Liver (tissue), 9 donors: Measurements from ENCODE around the gene SH3PXD2A. TPM values are rescaled to one million over a fixed set of nuclear protein-coding genes. Genes with fewer than 3 reads are reported as not detected.
A peak's percentile ranks its signal among the peaks of the same experiment; 100 is the strongest.

ENCODE experiments used
- DNase-seq: peaks from one replicate; pipeline ENCODE4 v3.0.0-alpha.2; 2017; ENCODE audit warnings: low spot score
- H3K27ac ChIP-seq, 2 donors: one replicate each; pipeline ENCODE4 v1.7.0; 2013; ENCODE audit warnings: inconsistent platforms in 2 of 2, low read length in 2 of 2, control low read depth in 1 of 2, low read depth in 1 of 2, mild to moderate bottlenecking in 1 of 2
- H3K27me3 ChIP-seq, 4 donors: one replicate each; pipeline versions ENCODE4 v1.6.1 to v1.7.0; 2013; ENCODE audit warnings: low read length in 3 of 4, inconsistent platforms in 1 of 4, mild to moderate bottlenecking in 1 of 4, moderate library complexity in 1 of 4; ENCODE audit not compliant: control insufficient read depth in 4 of 4, insufficient read depth in 4 of 4
- H3K36me3 ChIP-seq, 4 donors: one replicate each; pipeline versions ENCODE4 v1.6.1 to v1.7.0; 2013; ENCODE audit warnings: low read length in 3 of 4, mild to moderate bottlenecking in 3 of 4, low read depth in 1 of 4, moderate library complexity in 1 of 4; ENCODE audit not compliant: control insufficient read depth in 4 of 4, insufficient read depth in 3 of 4
- H3K4me1 ChIP-seq, 4 donors: one replicate each; pipeline versions ENCODE4 v1.6.1 to v1.7.0; 2013; ENCODE audit warnings: low read length in 3 of 4, mild to moderate bottlenecking in 3 of 4, moderate library complexity in 1 of 4; ENCODE audit not compliant: control insufficient read depth in 4 of 4, insufficient read depth in 4 of 4
- H3K4me3 ChIP-seq, 3 donors: one replicate each; pipeline versions ENCODE4 v1.6.1 to v1.7.0; 2013; ENCODE audit warnings: low read length in 3 of 3, control low read depth in 1 of 3, low read depth in 1 of 3, mild to moderate bottlenecking in 1 of 3
- H3K9ac ChIP-seq, 2 donors: one replicate each; pipeline ENCODE4 v1.7.0; 2013; ENCODE audit warnings: low read length in 2 of 2, mild to moderate bottlenecking in 2 of 2, moderate library complexity in 2 of 2, control low read depth in 1 of 2, low read depth in 1 of 2
- H3K9me3 ChIP-seq, 4 donors: one replicate each; pipeline versions ENCODE4 v1.6.1 to v1.7.0; 2013; ENCODE audit warnings: low read length in 3 of 4; ENCODE audit not compliant: control insufficient read depth in 4 of 4
- EGR1 ChIP-seq, 2 donors: IDR thresholded peaks; 2 replicates each; pipeline ENCODE4 v1.6.1; 2016 to 2018; ENCODE audit warnings: antibody characterized with exemption in 2 of 2, low read depth in 2 of 2
- FOXA2 ChIP-seq: IDR thresholded peaks from 2 replicates; pipeline ENCODE4 v1.6.1; 2016; ENCODE audit warnings: antibody characterized with exemption
- GABPA ChIP-seq, 2 donors: IDR thresholded peaks in 1 of 2; conservative IDR thresholded peaks in 1 of 2; 2 replicates each; pipeline ENCODE4 v1.6.1; 2016; ENCODE audit warnings: antibody characterized with exemption in 2 of 2, mild to moderate bottlenecking in 1 of 2, moderate library complexity in 1 of 2
- HNF4A ChIP-seq, 2 donors: conservative IDR thresholded peaks; 2 replicates each; pipeline ENCODE4 v1.6.1; 2016; ENCODE audit warnings: antibody characterized with exemption in 2 of 2, mild to moderate bottlenecking in 2 of 2
- HNF4G ChIP-seq: IDR thresholded peaks from 2 replicates; pipeline ENCODE4 v1.6.1; 2016; ENCODE audit warnings: antibody characterized with exemption
- JUND ChIP-seq, 2 donors: IDR thresholded peaks; 2 replicates each; pipeline ENCODE4 v1.6.1; 2016; ENCODE audit warnings: antibody characterized with exemption in 2 of 2
- RAD21 ChIP-seq, 2 donors: IDR thresholded peaks; 2 replicates each; pipeline ENCODE4 v1.6.1; 2016; ENCODE audit warnings: antibody characterized with exemption in 2 of 2, mild to moderate bottlenecking in 2 of 2
- RXRA ChIP-seq, 2 donors: IDR thresholded peaks; 2 replicates each; pipeline ENCODE4 v1.6.1; 2017 to 2018; ENCODE audit warnings: antibody characterized with exemption in 2 of 2, mild to moderate bottlenecking in 1 of 2
- SP1 ChIP-seq: IDR thresholded peaks from 2 replicates; pipeline ENCODE4 v1.6.1; 2018; ENCODE audit warnings: antibody characterized with exemption, mild to moderate bottlenecking
- TAF1 ChIP-seq: conservative IDR thresholded peaks from 2 replicates; pipeline ENCODE4 v1.6.1; 2016; ENCODE audit warnings: antibody characterized with exemption, mild to moderate bottlenecking
- YY1 ChIP-seq: IDR thresholded peaks from 2 replicates; pipeline ENCODE4 v1.6.1; 2016; ENCODE audit warnings: antibody characterized with exemption, mild to moderate bottlenecking
- WGBS: extraction: QIAGEN DNeasy Blood & Tissue Kit; methylation state at CpG from one replicate; pipeline ENCODE4 v1.1.7; 2013; 5-methylcytosine and 5-hydroxymethylcytosine counted together
- polyA plus RNA-seq, 2 donors: library from polyadenylated mRNA; stranded (reverse) in 1 of 2; unstranded in 1 of 2; fragments of 200-250 nt in 1 of 2; fragments of >200 nt in 1 of 2; fragmentation: Nextera tagmentation in 1 of 2; extraction: Ambion mirVana in 1 of 2; gene quantifications; one replicate each; pipeline versions ENCODE4 v1.2.1 to v1.2.3, GENCODE V29; 2013 to 2015
- total RNA-seq, 2 donors: library from RNA; depleted of rRNA; stranded (reverse); fragments of >200 nt; gene quantifications; one replicate each; pipeline ENCODE4 v1.2.3, GENCODE V29; 2014
- TF ChIP-seq, protein P1 (sequence below): IDR thresholded peaks from 2 replicates; pipeline ENCODE4 v1.6.1; 2016; ENCODE audit warnings: antibody characterized with exemption
- TF ChIP-seq, protein P2 (sequence below): IDR thresholded peaks from 2 replicates; pipeline ENCODE4 v1.6.1; 2016; ENCODE audit warnings: antibody characterized with exemption
- TF ChIP-seq, protein P3 (sequence below): IDR thresholded peaks from 2 replicates; pipeline ENCODE4 v1.6.1; 2016; ENCODE audit warnings: antibody characterized with exemption
- TF ChIP-seq, protein P4 (sequence below): IDR thresholded peaks from 2 replicates; pipeline ENCODE4 v1.6.1; 2016; ENCODE audit warnings: antibody characterized with exemption, mild to moderate bottlenecking
- TF ChIP-seq, protein P5 (sequence below): fragments of 150-350 bp; IDR thresholded peaks from 2 replicates; pipeline ENCODE4 v1.5.1; 2017; ENCODE audit warnings: improper control_type of control experiment, low read depth, low read length; ENCODE audit not compliant: missing input control
- donor health status: healthy.
- donor health status: healthy.
- donor health status: healthy.
- donor health status: healthy.
- donor health status: healthy.

Gene SH3PXD2A
- total and polyA plus RNA-seq, 4 donors = 0.82 to 5.5 (median 3.9) TPM

DNA sequence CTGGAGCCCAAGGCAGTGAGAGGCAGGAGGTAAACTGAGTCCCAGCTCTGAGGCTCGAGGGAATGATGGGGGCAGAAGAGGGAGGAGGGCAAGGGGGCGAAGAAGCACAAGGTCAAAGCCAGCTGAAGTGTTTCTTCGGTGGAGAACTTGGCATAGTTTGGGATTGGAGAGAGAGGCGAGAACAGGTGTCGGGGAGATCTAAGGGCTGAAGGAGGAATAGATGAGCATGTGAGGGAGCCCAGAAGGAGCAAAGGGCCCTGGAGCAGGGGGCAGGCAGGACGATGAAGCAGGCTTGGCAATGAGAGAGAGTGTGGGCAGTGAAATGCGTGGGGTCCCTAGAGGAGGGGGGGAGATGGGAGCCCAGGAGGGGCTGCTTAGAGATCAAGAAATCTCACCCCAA, 35.9 kb downstream of the SH3PXD2A start (continued):
- TF ChIP-seq, protein P1, sequence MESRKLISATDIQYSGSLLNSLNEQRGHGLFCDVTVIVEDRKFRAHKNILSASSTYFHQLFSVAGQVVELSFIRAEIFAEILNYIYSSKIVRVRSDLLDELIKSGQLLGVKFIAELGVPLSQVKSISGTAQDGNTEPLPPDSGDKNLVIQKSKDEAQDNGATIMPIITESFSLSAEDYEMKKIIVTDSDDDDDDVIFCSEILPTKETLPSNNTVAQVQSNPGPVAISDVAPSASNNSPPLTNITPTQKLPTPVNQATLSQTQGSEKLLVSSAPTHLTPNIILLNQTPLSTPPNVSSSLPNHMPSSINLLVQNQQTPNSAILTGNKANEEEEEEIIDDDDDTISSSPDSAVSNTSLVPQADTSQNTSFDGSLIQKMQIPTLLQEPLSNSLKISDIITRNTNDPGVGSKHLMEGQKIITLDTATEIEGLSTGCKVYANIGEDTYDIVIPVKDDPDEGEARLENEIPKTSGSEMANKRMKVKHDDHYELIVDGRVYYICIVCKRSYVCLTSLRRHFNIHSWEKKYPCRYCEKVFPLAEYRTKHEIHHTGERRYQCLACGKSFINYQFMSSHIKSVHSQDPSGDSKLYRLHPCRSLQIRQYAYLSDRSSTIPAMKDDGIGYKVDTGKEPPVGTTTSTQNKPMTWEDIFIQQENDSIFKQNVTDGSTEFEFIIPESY = no peak
- TF ChIP-seq RXRA (IDR thresholded peaks at IDR 0.05) (no peak), EGR1 (IDR thresholded peaks at IDR 0.05; ENCODE audit: low read depth in 2 of 2) (no peak), FOXA2 (no peak)
- TF ChIP-seq, protein P2, sequence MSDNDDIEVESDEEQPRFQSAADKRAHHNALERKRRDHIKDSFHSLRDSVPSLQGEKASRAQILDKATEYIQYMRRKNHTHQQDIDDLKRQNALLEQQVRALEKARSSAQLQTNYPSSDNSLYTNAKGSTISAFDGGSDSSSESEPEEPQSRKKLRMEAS = no peak

DNA sequence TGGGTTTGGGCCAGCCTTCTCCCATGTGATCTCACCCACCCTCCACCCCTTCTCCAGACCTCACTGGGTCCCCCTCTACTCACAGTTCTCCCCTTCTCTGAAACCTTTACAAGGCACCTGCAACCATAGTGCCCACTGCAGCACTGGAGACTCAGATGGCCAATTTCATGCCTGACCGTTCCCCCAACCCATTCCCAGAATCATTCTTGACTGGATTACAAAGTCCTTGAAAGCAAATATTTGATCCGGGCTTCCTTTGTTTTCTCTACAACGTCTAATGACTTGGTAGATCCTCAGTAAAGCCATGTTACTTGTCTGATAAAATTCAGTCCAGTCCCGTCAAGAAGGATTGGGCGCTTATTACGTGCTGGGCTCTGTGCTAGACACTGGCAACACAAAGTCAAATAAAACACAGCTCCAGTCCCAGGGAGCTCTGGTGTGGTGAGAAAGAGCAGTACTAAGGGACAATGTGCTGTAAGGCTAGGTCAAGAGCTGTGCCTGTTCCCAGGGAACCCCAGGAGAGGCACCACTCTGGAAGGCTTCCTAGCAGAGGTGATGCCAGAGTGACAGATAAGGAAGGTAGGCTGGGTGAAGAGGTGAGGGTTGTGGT, 36.5 kb downstream of the SH3PXD2A start:
- Histone ChIP-seq H3K27me3 (no peaks in the 10 kb centered on the region), H3K9ac (no peak overlapping the region), H3K9me3 (no peaks in the 10 kb centered on the region), H3K4me1 (peaks cover 8 to 36% (median 30%) of the 10 kb centered on the region in 4 donors), H3K27ac (no peak overlapping the region), H3K4me3 (peak overlapping the region in 2 of 3 donors; percentile 28 to 34), H3K36me3 (no peaks in the 10 kb centered on the region)
- 41% methylated on average over 6 of the region's 6 CpGs for WGBS
- no peak for DNase-seq
- no peak for TF ChIP-seq YY1
- TF ChIP-seq JUND (IDR thresholded peaks at IDR 0.05) = no peak
- no peak for TF ChIP-seq FOXA2
- TF ChIP-seq HNF4A (conservative IDR thresholded peaks at IDR 0.05) = peak; percentile 42 to 43
- TF ChIP-seq TAF1 = no peak

DNA sequence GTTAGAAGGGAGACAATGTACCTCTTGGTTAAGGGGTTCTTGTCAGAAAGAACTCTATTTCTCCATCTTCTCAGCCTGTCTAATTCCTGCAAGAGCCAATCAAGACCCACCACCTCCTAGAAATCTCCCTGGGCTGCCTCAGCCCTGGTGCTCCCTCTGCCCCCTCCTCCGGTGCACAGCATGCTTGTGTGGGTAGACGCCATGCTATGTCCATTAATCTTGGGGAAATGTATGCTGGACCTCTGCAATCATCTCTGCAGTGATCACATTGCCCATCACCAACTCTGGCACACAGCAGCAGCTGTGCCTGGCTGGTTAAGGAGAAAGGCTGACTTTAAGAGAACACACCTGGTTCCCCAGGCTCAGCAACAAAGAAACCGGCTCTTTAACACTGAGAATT, 37.3 kb downstream of the SH3PXD2A start:
- no peak for DNase-seq
- no peaks in the 10 kb centered on the region for H3K9me3 ChIP-seq
- H3K36me3 ChIP-seq = no peaks in the 10 kb centered on the region
- peak overlapping the region in 1 of 3 donors; percentile 34 for H3K4me3 ChIP-seq
- 85% methylated on average over 3 of the region's 3 CpGs for WGBS
- no peak overlapping the region for H3K9ac ChIP-seq
- no peak overlapping the region for H3K27ac ChIP-seq
- H3K4me1 ChIP-seq = peaks cover 8 to 36% (median 30%) of the 10 kb centered on the region in 4 donors
- no peak for TF ChIP-seq GABPA (IDR thresholded peaks at IDR 0.05 in 1 of 2, conservative IDR thresholded peaks at IDR 0.05 in 1 of 2)
- TF ChIP-seq RAD21 (IDR thresholded peaks at IDR 0.05) = no peak
- no peak for TF ChIP-seq TAF1
- TF ChIP-seq, protein P3, sequence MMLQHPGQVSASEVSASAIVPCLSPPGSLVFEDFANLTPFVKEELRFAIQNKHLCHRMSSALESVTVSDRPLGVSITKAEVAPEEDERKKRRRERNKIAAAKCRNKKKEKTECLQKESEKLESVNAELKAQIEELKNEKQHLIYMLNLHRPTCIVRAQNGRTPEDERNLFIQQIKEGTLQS = no peak
- TF ChIP-seq FOXA2 = no peak
- TF ChIP-seq JUND (IDR thresholded peaks at IDR 0.05) = no peak
- TF ChIP-seq, protein P1 = no peak
- TF ChIP-seq, protein P4, sequence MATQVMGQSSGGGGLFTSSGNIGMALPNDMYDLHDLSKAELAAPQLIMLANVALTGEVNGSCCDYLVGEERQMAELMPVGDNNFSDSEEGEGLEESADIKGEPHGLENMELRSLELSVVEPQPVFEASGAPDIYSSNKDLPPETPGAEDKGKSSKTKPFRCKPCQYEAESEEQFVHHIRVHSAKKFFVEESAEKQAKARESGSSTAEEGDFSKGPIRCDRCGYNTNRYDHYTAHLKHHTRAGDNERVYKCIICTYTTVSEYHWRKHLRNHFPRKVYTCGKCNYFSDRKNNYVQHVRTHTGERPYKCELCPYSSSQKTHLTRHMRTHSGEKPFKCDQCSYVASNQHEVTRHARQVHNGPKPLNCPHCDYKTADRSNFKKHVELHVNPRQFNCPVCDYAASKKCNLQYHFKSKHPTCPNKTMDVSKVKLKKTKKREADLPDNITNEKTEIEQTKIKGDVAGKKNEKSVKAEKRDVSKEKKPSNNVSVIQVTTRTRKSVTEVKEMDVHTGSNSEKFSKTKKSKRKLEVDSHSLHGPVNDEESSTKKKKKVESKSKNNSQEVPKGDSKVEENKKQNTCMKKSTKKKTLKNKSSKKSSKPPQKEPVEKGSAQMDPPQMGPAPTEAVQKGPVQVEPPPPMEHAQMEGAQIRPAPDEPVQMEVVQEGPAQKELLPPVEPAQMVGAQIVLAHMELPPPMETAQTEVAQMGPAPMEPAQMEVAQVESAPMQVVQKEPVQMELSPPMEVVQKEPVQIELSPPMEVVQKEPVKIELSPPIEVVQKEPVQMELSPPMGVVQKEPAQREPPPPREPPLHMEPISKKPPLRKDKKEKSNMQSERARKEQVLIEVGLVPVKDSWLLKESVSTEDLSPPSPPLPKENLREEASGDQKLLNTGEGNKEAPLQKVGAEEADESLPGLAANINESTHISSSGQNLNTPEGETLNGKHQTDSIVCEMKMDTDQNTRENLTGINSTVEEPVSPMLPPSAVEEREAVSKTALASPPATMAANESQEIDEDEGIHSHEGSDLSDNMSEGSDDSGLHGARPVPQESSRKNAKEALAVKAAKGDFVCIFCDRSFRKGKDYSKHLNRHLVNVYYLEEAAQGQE = no peak
- TF ChIP-seq YY1 = no peak
- TF ChIP-seq SP1 = no peak
- no peak for TF ChIP-seq EGR1 (IDR thresholded peaks at IDR 0.05; ENCODE audit: low read depth in 2 of 2)
- TF ChIP-seq HNF4G = no peak
- TF ChIP-seq RXRA (IDR thresholded peaks at IDR 0.05) = no peak
- TF ChIP-seq, protein P2 = no peak
- TF ChIP-seq HNF4A (conservative IDR thresholded peaks at IDR 0.05) = no peak
- TF ChIP-seq, protein P5, sequence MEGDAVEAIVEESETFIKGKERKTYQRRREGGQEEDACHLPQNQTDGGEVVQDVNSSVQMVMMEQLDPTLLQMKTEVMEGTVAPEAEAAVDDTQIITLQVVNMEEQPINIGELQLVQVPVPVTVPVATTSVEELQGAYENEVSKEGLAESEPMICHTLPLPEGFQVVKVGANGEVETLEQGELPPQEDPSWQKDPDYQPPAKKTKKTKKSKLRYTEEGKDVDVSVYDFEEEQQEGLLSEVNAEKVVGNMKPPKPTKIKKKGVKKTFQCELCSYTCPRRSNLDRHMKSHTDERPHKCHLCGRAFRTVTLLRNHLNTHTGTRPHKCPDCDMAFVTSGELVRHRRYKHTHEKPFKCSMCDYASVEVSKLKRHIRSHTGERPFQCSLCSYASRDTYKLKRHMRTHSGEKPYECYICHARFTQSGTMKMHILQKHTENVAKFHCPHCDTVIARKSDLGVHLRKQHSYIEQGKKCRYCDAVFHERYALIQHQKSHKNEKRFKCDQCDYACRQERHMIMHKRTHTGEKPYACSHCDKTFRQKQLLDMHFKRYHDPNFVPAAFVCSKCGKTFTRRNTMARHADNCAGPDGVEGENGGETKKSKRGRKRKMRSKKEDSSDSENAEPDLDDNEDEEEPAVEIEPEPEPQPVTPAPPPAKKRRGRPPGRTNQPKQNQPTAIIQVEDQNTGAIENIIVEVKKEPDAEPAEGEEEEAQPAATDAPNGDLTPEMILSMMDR = no peak
- H3K27me3 ChIP-seq = no peaks in the 10 kb centered on the region
